H9 (cell line): ENCODE data around the gene GRIK1. TPM values are rescaled to one million over a fixed set of nuclear protein-coding genes. Genes with fewer than 3 reads are reported as not detected.

Experiments
- DNase-seq: peaks from one replicate; pipeline ENCODE4 v3.0.0-alpha.2; 2017
- H2AFZ ChIP-seq: one replicate; pipeline ENCODE4 v1.6.1; 2013; ENCODE audit warnings: mild to moderate bottlenecking, low read length, control low read depth, moderate library complexity
- H2AK5ac ChIP-seq: 2 replicates; pipeline ENCODE4 v1.6.1; 2013; ENCODE audit warnings: low read length, control low read depth, mixed read lengths; ENCODE audit not compliant: insufficient read length
- H2BK120ac ChIP-seq: one replicate; pipeline ENCODE4 v1.6.1; 2013; ENCODE audit warnings: low read depth, mild to moderate bottlenecking, low read length, control low read depth, inconsistent platforms; ENCODE audit not compliant: poor library complexity, severe bottlenecking
- H2BK12ac ChIP-seq: 2 replicates; pipeline ENCODE4 v1.6.1; 2013; ENCODE audit warnings: low read length, control low read depth, mixed read lengths, low read depth; ENCODE audit not compliant: insufficient read length
- H2BK15ac ChIP-seq: 2 replicates; pipeline ENCODE4 v1.6.1; 2013; ENCODE audit warnings: low read depth, low read length, control low read depth
- H2BK20ac ChIP-seq: one replicate; pipeline ENCODE4 v1.6.1; 2013; ENCODE audit warnings: low read depth, mild to moderate bottlenecking, low read length, control low read depth, inconsistent platforms; ENCODE audit not compliant: poor library complexity, severe bottlenecking
- H2BK5ac ChIP-seq: 2 replicates; pipeline ENCODE4 v1.6.1; 2013; ENCODE audit warnings: low read length, control low read depth, mixed read lengths; ENCODE audit not compliant: insufficient read length
- H3K14ac ChIP-seq: 2 replicates; pipeline ENCODE4 v1.6.1; 2013; ENCODE audit warnings: low read length, control low read depth; ENCODE audit not compliant: insufficient read depth
- H3K18ac ChIP-seq: 2 replicates; pipeline ENCODE4 v1.6.1; 2013; ENCODE audit warnings: low read depth, mild to moderate bottlenecking, mixed read lengths, low read length, control low read depth; ENCODE audit not compliant: insufficient read length
- H3K23ac ChIP-seq: 2 replicates; pipeline ENCODE4 v1.6.1; 2013; ENCODE audit warnings: low read length, control low read depth, mixed read lengths, low read depth; ENCODE audit not compliant: insufficient read length
- H3K23me2 ChIP-seq: 2 replicates; pipeline ENCODE4 v1.6.1; 2013; ENCODE audit warnings: low read depth, mild to moderate bottlenecking, mixed read lengths, low read length, control low read depth; ENCODE audit not compliant: insufficient read length, poor library complexity, severe bottlenecking
- H3K27ac ChIP-seq: 2 replicates; pipeline ENCODE4 v1.5.1; 2013; ENCODE audit warnings: low read length, control low read depth, mixed read lengths, low read depth; ENCODE audit not compliant: insufficient read length
- H3K27me3 ChIP-seq: 2 replicates; pipeline ENCODE4 v1.6.1; 2013; ENCODE audit warnings: low read length, control low read depth, inconsistent platforms; ENCODE audit not compliant: insufficient read depth
- H3K4ac ChIP-seq: 2 replicates; pipeline ENCODE4 v1.6.1; 2013; ENCODE audit warnings: low read depth, mild to moderate bottlenecking, control low read depth, inconsistent platforms, low read length, moderate library complexity
- H3K4me1 ChIP-seq: 2 replicates; pipeline ENCODE4 v1.6.1; 2013; ENCODE audit warnings: low read length, control low read depth, inconsistent platforms; ENCODE audit not compliant: insufficient read depth
- H3K4me2 ChIP-seq: 2 replicates; pipeline ENCODE4 v1.6.1; 2013; ENCODE audit warnings: low read length, control low read depth, mixed read lengths; ENCODE audit not compliant: insufficient read length, insufficient read depth
- H3K56ac ChIP-seq: 2 replicates; pipeline ENCODE4 v1.6.1; 2013; ENCODE audit warnings: low read depth, mild to moderate bottlenecking, mixed read lengths, low read length, control low read depth; ENCODE audit not compliant: insufficient read length
- H3K79me1 ChIP-seq: 2 replicates; pipeline ENCODE4 v1.6.1; 2013; ENCODE audit warnings: low read depth, mild to moderate bottlenecking, moderate library complexity, low read length, control low read depth, inconsistent platforms; ENCODE audit not compliant: insufficient read depth, poor library complexity, severe bottlenecking
- H3K79me2 ChIP-seq: 2 replicates; pipeline ENCODE4 v1.6.1; 2013; ENCODE audit warnings: low read length, control low read depth, inconsistent platforms; ENCODE audit not compliant: insufficient read depth
- H3K9ac ChIP-seq: 2 replicates; pipeline ENCODE4 v1.6.1; 2013; ENCODE audit warnings: low read length, control low read depth, mixed read lengths; ENCODE audit not compliant: insufficient read length; ENCODE audit errors: extremely low read depth
- H3K9me3 ChIP-seq: one replicate; pipeline ENCODE4 v1.6.1; 2013; ENCODE audit warnings: low read depth, low read length, inconsistent platforms; ENCODE audit not compliant: control insufficient read depth
- H3T11ph ChIP-seq: one replicate; pipeline ENCODE4 v1.6.1; 2013; ENCODE audit warnings: mild to moderate bottlenecking, low read length, control low read depth, inconsistent platforms
- H4K20me1 ChIP-seq: one replicate; pipeline ENCODE4 v1.6.1; 2013; ENCODE audit not compliant: control insufficient read depth, insufficient read length, insufficient read depth
- H4K5ac ChIP-seq: 2 replicates; pipeline ENCODE4 v1.6.1; 2013; ENCODE audit warnings: low read depth, mild to moderate bottlenecking, mixed read lengths, low read length, control low read depth; ENCODE audit not compliant: insufficient read length
- H4K8ac ChIP-seq: replicated peaks from 2 replicates; pipeline ENCODE4 v1.6.1; 2013; ENCODE audit warnings: low read length, control low read depth, mixed read lengths, low read depth; ENCODE audit not compliant: insufficient read length
- H4K91ac ChIP-seq: 2 replicates; pipeline ENCODE4 v1.6.1; 2013; ENCODE audit warnings: low read depth, mild to moderate bottlenecking, moderate library complexity, mixed read lengths, low read length, control low read depth; ENCODE audit not compliant: insufficient read length
- H3K27ac Mint-ChIP-seq, 3 experiments: 2 replicates in 2 of 3; 3 replicates in 1 of 3; pipeline ENCODE4 v1.8.0; 2020 to 2021; ENCODE audit warnings: mixed read lengths in 3 of 3, mild to moderate bottlenecking in 1 of 3, moderate library complexity in 1 of 3
- H3K27me3 Mint-ChIP-seq: 2 replicates; pipeline ENCODE4 v1.8.0; 2021; ENCODE audit warnings: low read depth, mild to moderate bottlenecking, moderate library complexity, mixed read lengths
- H3K36me3 Mint-ChIP-seq, 3 experiments: 2 replicates in 2 of 3; 3 replicates in 1 of 3; pipeline ENCODE4 v1.8.0; 2020 to 2021; ENCODE audit warnings: low read depth in 3 of 3, mixed read lengths in 3 of 3; ENCODE audit not compliant: insufficient read depth in 1 of 3
- H3K4me1 Mint-ChIP-seq, 2 experiments: 2 replicates each; pipeline ENCODE4 v1.8.0; 2020; ENCODE audit warnings: mixed read lengths in 2 of 2
- H3K4me3 Mint-ChIP-seq, 2 experiments: 2 replicates in 1 of 2; 3 replicates in 1 of 2; pipeline ENCODE4 v1.8.0; 2020 to 2021; ENCODE audit warnings: mild to moderate bottlenecking in 2 of 2, mixed read lengths in 2 of 2, moderate library complexity in 1 of 2
- H3K9me3 Mint-ChIP-seq, 2 experiments: 2 replicates in 1 of 2; 3 replicates in 1 of 2; pipeline ENCODE4 v1.8.0; 2020; ENCODE audit warnings: mild to moderate bottlenecking in 2 of 2, mixed read lengths in 2 of 2, moderate library complexity in 1 of 2
- total RNA-seq: library from RNA; stranded (reverse); gene quantifications from 2 replicates; pipeline ENCODE4 v1.2.1, GENCODE V29; 2021
- TF ChIP-seq, protein P1 (sequence below): fragments of 200-600 bp; sonication (generic); conservative IDR thresholded peaks from 3 replicates; pipeline ENCODE4 v1.8.0; 2021; ENCODE audit warnings: antibody characterized with exemption, mild to moderate bottlenecking

The GRIK1 gene
- total RNA-seq, 1 experiment from 2014 or later, result not detected

DNA sequence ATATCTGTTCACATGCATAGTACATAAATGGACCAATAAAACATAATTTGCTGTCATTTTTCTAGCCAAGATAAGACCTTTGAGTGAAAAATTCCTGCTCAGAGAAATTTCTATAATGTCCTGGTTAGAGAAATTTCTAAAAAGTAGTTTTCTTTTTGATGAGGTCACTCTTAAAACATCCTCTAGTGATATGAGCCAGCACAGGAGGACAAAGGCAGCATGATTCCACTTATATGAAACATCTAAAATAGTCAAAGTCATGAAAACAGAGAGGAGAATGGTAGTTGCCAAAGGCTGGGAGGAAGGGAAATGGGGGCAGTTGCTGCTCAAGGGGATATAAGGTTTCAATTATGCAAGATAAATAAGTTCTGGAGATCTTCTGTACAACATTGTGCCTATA lies 401.7 kb downstream of the GRIK1 start:
- Histone ChIP-seq H2BK5ac (no peak overlapping the region), H3K79me1 (no peaks in the 10 kb centered on the region), H2BK12ac (no peak overlapping the region), H3K27ac (no peak overlapping the region), H4K91ac (no peak overlapping the region), H3T11ph (no peak overlapping the region), H3K79me2 (no peaks in the 10 kb centered on the region), H3K4me2 (no peak overlapping the region), H2AFZ (no peak overlapping the region), H3K56ac (no peak overlapping the region), H2AK5ac (no peak overlapping the region), H3K23me2 (no peaks in the 10 kb centered on the region), H3K4ac (no peak overlapping the region), H3K18ac (no peak overlapping the region), H2BK20ac (no peak overlapping the region), H2BK120ac (no peak overlapping the region), H3K14ac (no peak overlapping the region), H4K5ac (no peak overlapping the region), H3K23ac (no peak overlapping the region), H3K9ac (no peak overlapping the region), H3K27me3 (no peaks in the 10 kb centered on the region), H4K8ac (no peak overlapping the region), H4K20me1 (no peaks in the 10 kb centered on the region), H3K4me1 (no peaks in the 10 kb centered on the region), H3K9me3 (no peaks in the 10 kb centered on the region), H2BK15ac (no peak overlapping the region)
- no peak overlapping the region for H3K27ac Mint-ChIP-seq
- no peak for DNase-seq
- no peak overlapping the region for H3K4me3 Mint-ChIP-seq
- H3K36me3 Mint-ChIP-seq, result peaks cover 0 to 4% (median 0%) of the 10 kb centered on the region in 3 experiments; a peak in 1 of 7 replicates
- H3K4me1 Mint-ChIP-seq, result no peaks in the 10 kb centered on the region
- peaks cover 0 to 5% of the 10 kb centered on the region in 2 experiments; a peak in 1 of 5 replicates for H3K9me3 Mint-ChIP-seq
- TF ChIP-seq, protein P1, sequence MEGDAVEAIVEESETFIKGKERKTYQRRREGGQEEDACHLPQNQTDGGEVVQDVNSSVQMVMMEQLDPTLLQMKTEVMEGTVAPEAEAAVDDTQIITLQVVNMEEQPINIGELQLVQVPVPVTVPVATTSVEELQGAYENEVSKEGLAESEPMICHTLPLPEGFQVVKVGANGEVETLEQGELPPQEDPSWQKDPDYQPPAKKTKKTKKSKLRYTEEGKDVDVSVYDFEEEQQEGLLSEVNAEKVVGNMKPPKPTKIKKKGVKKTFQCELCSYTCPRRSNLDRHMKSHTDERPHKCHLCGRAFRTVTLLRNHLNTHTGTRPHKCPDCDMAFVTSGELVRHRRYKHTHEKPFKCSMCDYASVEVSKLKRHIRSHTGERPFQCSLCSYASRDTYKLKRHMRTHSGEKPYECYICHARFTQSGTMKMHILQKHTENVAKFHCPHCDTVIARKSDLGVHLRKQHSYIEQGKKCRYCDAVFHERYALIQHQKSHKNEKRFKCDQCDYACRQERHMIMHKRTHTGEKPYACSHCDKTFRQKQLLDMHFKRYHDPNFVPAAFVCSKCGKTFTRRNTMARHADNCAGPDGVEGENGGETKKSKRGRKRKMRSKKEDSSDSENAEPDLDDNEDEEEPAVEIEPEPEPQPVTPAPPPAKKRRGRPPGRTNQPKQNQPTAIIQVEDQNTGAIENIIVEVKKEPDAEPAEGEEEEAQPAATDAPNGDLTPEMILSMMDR, result no peak
- no peaks in the 10 kb centered on the region for H3K27me3 Mint-ChIP-seq
